HG03460 (cell line): ENCODE data around the gene XPC.
"Not testable (repeated sequence)": the region's sequence is repeated elsewhere in the genome, so short reads cannot be mapped to it uniquely, and the experiment has no call there.

Experiments
- ATAC-seq: cut with Tn5 transposase; IDR thresholded peaks from one replicate; pipeline ENCODE4 v1.9.1; 2021; ENCODE audit not compliant: unreplicated experiment

The XPC gene

DNA sequence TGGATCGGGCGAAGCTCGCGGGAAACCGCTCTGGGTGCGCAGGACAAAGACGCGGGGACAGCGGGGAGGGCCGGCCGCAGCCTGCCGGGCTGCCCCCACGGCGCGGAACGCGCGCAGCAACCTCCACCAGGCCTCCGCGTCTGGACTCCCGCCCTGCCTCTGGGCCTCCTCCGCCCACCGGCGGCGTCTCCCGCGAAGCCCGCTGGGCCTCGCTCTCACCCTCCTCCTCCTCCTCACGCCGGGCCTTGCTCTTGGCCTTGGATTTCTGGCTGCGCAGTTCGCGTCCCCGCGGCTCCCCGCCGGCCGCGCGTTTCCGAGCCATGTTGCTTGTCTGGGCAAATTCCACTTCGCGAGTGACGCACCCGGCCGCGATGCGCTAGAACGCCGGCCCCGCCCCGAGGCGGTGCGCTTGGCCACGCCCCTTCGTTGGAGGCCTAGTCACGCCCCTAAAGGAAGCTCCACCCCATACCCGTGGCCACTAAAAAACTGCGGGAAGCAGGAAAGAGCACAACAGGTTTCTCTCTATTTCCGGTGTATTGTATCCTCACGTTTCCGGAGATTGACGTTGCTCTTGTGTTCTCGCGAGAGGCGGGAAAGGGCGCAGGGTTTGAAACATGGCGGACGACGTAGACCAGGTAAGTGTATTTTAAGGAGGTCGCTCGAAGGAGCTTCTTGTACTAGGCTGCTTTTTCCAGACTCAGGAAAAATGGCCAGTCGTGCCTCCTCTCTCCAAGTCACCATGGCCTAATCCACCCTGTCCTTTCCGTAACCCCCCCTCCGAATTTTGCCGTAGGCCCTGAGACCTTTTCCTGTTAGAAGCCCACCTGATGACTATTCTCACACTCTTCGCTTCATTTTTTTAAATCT is at the start of gene XPC, which contains the start of gene LSM3:
TSS of gene XPC (minus strand) at position 355 of the 867 bp plus-strand sequence. CDS start at position 322, 33 bp downstream.
TSS of gene LSM3 (plus strand) at position 571 of the 867 bp plus-strand sequence. CDS start at position 615, 44 bp downstream.
- ATAC-seq = peak; percentile 92

DNA sequence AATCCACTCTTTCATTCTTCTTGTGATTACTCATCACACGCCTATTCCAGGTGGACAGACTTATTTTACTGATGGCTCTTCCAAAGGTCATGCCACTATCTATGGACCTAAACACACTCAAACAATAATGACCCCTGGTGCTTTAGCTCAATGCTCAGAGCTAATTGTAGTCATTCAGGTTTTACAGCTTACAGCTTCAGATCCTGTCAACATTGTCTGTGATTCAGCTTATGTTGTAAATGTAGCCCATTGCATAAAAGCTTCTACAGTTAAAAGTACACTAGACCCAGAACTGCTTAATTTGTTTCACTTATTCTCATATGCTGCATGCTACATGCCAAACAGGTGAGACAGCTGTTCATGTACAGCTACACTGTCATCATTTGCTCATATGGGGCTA is 49.5 kb upstream of the XPC start:
- ATAC-seq = no peak

DNA sequence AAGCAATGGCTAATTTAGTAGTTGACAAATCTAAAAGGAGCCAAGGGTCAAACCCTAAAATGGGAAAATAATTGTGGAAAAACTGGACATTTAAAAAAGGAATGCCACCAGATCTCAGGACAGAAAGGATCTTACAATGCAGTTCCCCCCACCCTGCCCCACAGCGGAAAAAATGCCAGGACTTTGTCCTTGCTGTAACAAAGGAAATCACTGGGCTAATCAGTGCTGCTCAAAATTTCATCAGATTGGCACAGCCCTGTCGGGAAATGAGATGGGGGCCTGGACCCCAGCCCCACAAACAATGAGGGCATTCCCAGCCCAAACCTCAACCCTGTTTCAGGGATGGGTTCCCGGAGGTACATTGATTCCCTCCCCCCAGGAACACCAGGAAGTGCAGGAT is 48.0 kb upstream of the XPC start:
- ATAC-seq = not testable (repeated sequence)

DNA sequence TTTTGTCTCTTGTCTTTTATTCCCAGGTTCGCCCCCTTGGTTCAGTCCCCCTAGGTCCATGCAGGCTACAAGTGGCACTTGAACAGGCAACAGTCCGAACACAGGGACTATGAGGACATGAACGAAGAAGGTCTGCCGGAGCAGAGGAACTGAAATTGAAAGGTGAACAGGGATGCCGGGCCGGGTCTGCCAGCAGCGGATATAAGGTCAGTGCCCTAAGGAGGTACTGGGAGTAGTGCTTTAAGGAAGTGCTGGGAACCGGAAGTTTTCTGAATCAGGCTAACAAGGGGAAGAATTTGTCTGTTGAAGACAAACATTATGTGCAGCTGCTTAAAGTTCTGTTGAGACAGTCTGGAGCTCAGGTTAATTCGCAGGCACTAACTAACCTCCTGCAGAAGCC is 47.0 kb upstream of the XPC start:
- ATAC-seq = no peak

DNA sequence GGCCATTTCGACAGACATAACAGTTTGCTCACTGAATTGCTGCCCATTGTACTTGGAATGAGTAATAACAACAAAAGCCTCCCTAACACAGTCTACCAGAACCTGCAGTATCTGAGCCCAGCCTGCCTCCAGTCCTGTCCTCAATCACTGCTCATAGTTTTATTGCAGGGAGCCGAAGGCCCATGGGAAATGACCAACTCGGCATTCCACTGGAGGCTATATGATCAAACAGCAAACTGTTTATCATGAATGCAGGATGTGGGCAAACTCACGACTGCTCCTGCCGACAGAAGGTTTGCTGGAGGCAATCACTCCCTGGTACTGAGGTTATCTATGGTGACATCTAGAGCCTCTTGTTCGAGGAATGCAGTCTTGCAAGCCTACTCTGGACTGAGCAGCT is 46.5 kb upstream of the XPC start:
- no peak for ATAC-seq

DNA sequence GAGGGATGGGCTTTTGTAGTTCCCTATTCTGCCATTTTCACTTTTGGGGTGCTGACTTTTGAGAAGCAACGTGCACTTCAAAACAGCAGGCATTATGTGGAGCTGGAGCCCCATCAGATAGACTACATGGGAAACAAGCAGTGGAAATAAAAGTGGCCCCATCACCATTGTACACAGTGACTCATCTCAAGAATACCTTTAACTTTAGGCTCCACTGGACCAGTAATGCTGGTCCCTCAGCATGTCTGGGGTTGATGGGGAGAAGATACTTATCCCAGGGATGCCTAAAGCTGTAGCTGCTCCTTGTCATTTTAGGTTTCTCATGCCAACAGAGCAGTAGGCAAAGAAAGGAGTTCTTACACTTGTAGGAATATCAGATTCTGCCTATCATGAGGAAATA is 45.2 kb upstream of the XPC start:
- ATAC-seq = no peak

DNA sequence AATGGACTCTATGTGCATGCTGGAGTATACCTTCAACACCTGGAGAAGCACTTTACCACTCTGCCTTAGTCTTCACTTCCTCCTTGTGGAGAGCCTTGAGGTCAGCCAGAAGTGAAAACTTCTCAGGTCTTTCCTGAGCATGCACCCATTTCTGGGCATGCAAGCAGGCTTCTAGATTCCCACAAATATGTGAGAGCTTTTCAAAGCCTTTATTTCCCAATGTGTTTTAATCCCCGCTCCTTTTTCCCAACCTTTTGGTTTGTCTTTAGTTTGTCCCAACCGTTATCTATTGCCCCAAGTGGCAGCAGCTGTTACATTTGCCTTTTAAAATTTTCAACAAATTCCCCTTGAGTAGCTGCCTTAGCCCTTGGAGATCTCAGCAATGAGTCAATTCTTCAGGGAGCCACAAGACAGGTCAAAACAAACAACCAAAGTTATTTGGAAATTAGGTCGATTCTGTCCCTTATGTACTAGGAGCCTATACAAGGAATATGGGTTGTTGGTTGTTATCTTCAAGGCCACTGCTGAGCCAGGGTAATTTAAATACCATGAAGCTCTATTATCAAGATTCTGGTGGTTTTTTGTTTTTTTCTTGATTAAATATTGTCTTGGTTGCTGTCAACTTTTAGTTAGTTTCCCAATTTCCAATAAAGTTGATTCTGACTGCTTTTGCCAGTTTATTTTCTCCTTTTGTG is 44.6 kb upstream of the XPC start:
- no peak for ATAC-seq

DNA sequence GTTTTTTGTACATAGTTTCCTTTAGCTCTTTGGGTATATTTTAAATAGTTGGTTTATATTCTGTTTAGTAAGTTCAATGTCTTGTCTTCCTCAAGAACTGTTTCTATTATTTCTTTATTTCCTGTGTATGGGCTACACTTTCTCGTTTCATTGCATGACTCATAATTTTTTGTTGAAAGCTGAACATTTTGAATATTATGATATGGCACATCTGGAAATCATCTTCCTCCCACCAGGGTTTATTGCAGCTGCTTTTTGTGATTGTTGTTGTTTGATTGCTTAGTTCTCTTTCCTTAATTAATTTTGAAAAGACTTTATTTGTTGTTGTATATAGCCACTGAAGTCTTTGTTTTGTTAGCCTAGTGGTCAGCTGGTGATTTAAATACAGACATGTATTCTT is 44.1 kb upstream of the XPC start:
- ATAC-seq = no peak

DNA sequence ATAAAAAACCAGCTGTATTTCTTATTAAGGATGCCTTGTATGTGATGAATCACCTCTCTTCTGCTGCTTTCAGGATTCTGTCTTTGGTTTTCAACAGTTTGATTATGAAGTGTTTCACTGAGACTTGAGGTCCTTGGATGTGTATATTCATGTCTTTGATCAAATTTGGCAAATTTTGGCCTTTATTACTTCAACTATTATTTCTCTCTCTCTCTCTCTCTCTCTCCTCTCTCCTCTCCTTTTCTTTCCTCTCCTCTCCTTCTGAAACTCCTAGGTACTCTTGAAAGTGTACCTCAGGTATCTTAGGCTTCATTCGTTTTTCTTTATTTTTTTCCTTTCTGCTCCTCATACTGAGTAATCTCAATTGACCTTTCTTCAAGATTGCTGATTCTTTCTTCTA is 43.5 kb upstream of the XPC start:
- no peak for ATAC-seq

DNA sequence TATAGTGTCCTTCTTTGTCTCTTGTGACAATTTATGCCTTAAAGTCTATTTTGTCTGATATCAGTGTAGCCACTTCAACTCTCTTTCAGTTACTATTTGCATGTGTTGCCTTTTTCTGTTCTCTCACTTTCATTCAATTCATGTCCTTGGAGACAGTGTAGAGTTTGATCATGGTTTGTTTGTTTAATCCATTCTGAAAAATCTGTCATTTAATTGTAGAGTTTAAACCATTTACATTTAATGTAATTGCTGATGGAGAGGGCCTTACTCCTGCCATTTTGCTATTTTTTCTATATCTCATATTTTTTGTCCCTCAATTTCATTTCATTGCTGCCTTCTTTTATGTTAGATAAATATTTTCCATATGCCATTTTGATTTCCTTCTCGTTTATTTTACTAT is 42.5 kb upstream of the XPC start:
- ATAC-seq = no peak

DNA sequence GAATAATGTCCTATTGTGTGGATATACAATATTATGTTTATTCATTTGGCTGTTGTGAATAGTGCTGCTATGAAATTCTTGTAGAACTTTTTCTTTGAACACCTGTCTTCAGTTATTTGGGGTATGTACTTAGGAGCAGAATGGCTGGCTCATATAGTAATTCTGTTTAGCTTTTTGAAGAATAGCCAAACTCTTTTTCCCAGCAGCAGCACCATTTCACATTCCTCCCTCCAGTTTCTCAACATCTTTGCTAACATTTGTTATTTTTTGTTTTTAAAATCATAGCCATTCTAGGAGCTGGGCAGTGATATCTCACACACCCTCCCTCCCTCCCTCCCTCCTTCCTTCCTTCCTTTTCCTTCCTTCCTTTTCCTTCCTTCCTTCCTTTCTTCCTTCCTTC is 40.0 kb upstream of the XPC start:
- no peak for ATAC-seq

DNA sequence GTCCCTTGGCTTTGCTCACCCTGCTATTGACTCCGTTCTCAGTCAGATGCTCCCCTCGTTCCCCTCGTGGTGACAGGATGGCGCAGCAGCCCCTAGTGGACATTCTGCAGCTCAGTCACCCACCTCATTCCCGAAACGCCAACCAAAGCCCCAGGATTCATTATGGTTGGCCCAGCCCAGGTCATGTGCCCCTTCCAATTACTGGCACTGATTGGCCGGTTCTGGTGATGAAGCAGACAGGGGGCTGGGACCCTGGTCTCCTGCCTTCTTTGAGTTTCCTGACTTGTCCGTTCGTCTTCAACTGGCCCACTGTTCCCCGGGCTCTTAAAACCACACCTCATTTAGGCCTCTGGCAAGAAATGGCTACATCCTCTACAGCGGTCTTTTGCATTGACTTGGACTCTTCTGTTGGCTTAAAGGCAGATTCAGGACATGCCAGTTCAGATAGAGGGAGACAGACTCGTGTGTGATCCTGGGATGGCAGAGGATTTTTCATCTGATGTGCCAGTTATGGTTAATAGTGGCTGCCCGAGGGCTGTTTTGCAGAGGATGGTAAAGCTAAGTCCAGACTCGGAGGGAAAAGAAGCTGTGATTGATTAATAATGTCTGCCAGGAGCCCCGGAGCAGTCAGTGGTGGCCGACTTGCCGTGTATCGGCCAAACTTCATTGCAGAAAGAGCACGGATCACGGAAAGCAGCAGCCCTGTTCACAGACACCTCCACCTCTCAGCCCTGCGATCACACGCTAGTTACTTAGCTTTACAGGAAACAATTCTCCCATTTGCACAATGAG is 38.1 kb upstream of the XPC start:
- ATAC-seq = peak; percentile 96

DNA sequence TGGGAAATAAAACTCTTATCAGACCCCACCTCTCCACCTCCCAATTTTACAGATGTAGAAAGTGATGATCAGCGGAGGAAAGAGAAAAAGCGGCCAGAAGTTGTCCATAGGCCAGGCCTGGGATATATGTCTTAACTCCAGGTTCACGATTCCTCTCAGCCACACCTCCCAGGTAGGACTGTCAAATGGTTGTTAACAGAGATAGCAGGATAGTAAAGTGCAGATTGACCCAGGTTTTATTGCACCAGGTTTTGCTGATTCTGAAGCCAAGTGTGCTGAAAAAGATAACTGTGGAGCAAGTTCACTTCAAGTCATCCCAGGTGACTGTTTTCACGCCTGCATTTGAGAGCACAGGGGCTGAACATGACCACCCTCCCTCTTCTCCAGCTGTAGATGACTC is 36.4 kb upstream of the XPC start:
- ATAC-seq = no peak

DNA sequence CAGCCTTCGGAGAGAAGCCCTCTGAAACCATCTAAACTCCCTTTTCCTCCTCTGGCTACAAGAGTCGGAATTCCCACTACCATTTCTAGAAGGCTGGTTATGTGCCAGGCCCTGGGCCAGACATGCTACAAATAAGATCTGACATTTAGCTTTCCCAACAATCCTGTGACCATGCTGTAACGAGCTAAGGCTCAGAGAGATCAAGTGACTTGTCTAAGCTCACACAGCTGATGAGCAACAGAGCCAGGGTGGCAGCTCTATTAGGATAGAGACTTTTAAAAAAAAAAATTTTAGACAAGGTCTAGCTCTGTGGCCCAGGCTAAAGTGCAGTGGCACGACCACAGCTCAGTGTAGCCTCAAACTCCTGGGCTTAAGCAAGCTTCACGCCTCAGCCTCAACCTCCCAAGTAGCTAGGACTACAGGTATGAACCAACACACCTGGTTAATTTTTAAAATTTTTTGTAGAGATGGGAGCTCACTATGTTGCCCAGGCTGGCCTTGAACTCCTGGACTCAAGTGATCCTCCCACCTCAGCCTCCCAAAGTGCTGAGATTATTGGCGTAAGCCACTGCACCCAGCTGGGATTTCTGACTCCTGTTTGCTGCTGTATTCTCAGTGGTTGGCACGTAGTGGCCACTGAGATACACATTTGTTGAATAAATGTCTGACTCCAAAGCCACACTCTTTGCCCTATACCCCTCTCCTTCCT is 34.8 kb upstream of the XPC start:
- no peak for ATAC-seq

DNA sequence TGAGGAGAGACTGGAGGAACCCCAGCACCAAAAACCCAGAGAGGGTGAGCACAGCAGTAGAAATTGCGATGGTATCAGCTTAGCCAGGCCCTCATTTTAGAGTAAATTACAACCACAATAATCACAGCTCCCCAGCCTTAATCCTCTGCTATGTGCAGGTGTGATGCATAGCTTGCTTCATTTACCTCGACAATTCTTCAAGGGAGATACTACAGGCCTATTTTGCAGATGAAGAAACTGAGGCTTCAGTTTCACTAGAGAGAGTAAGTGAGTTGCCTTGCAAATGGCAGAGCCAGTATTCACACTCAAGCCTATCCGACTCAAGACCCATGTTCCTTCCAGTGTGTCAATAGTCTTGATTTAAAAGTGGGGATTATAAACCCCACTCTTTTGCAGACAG is 33.6 kb upstream of the XPC start:
- ATAC-seq = no peak

DNA sequence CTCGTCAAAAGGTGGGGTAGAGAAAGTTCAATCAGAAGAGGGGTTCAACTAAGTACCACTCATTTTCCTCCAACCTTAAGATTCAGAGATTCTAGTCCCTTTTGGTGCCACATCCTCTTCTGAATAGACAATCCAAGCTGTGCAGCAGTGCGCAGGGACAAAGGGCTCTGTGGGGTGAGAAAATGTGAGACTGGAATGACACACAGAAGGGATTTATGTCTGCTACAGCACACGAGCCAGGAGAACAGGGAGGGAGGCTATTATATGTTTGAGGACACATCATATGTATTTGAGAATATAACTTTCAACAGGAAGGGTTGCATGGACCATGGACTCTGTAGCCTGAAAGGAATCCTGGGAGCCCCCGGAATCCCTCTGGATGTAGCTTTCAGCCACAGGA is 33.2 kb upstream of the XPC start:
- ATAC-seq = no peak

DNA sequence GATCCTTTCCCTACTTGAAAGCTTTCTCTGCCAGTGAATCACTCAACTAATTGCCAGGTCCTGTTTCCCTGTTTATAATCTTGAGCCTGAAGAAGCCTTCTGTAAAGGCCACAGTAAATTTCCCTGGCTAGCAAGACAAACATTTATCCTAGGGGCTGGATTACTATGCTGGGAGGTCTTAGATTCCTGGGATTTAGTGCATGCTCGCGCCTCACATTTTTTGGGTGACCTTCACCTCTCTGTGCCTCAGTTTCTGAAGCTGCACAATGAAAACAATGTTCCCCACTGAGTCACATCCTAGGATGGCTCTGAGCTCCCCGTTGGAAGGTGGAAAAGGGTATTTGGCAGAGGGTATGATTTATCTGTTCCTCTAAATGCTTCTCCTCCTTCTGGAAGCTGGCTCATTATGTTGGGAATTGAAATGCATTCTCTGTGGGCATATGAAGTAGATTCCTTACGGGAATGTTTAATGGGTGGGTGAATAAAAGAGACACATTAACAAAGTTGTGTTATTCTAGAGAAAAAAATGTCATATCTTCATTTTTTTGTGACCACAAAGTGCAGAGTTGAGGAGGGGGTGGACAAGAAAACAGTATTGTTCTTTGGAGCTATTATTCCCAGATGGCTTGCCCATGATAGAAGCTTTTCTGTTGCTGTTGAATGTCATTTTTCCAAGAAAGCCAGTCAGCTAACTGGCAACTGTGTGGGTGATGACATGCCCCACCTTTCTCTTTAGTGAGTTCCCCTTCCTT is 32.6 kb upstream of the XPC start:
- ATAC-seq = no peak

DNA sequence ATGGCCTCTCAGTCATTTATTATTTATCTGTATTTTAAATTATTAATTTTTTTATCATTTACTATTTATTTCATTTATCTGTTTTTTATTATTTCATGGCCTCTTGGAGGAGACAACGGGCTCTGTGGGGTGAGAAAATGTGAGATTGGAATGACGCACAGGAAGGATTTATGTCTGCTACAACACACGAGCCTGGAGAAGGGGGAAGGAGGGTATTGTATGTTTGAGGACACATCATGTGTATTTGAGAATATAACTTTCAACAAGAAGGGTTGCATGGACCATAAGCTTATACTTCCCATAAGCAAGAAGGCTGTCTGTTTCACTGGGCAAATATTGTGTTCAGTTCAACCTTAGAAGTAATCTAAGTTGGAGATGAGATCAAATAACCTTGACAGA is 31.9 kb upstream of the XPC start:
- no peak for ATAC-seq

DNA sequence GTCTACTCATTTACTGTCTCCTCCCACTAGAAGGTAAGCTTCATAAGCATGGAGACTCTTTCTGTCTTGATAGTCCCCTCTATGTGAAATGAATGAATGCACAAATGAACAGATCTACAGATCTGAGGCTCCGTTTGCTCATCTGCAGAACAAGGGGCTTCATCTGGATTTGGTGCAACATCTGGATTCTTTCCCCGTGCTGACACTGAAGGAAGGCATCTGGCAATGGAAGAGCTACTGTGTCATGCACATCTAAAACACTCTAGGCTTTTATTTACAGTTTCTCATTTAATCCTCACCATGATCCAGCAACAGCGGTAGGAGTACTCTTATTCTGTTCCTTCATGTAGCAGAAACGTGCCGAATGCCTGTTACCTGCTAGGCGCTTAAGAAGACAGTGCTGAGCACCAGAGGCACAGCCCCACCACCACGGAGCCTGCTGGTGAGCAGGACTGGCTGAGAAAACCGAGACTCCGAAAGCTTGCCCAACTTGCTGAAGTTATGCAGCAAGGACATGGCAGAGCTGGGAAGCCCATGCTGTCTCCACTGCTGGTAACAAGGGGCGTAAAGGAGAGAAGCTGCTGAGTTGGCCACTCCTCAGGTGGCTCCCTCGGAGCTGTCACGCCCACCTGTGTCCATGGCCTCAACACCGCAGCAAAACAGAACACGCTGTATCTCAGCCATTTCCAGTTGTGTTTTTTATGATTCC is 31.3 kb upstream of the XPC start:
- no peak for ATAC-seq

DNA sequence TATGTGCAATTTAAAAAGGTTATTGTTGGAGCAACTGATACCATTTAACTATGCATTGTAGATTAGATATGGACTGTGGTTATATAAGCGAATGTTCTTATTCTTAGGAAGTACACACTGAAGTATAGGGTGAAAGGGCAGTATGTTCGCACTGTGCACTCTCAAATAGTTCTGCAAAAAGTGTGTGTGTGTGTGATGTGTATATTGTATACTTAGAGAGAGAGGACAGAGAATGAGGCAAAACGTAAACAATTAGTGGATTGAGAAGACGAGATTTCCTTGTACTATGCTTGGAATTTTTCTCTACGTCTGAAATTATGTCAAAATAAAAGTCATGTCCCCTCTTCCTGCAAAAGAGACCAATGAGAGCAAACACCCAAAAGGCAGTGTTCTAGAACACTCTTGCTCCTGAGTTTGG is 30.6 kb upstream of the XPC start:
- ATAC-seq = no peak
